ENCODE measurements around the gene FAM114A1.

DNA sequence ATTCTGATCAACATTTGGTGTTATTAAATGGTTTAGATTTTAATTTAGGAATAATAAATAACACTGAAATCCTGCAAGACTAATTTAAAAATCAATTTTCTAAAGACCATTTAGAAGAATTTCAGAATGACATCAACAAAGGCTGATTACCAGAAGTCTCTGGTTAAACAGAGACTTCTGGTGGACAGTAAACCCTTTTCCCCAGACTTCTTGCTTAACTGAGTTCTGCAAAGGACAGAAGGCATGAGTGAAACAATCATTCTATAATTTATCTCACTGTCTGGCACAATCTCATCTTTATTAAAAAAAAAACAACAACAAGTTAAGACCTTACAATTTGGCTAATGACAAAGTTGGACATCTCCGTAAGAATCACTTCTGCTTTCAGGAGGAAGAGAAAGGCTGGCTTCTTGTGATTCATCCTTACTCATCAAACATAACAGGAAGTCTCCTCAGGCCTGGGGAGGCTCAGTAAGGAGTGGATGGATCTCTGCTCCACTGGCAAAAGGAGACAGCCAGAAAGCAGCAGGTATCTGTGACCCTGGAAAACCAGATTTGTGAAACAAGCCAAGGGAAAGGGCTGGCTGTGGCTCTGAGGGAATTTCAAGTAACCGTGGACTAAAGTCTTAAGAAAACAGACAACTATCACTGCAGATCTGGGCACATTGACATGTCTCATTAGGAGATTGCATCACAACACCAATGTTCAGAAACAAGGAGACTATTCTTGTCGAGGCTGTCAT is 10.1 kb upstream of the FAM114A1 start:
- TF ChIP-seq, protein P1, sequence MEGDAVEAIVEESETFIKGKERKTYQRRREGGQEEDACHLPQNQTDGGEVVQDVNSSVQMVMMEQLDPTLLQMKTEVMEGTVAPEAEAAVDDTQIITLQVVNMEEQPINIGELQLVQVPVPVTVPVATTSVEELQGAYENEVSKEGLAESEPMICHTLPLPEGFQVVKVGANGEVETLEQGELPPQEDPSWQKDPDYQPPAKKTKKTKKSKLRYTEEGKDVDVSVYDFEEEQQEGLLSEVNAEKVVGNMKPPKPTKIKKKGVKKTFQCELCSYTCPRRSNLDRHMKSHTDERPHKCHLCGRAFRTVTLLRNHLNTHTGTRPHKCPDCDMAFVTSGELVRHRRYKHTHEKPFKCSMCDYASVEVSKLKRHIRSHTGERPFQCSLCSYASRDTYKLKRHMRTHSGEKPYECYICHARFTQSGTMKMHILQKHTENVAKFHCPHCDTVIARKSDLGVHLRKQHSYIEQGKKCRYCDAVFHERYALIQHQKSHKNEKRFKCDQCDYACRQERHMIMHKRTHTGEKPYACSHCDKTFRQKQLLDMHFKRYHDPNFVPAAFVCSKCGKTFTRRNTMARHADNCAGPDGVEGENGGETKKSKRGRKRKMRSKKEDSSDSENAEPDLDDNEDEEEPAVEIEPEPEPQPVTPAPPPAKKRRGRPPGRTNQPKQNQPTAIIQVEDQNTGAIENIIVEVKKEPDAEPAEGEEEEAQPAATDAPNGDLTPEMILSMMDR (IDR thresholded peaks at IDR 0.05; ENCODE audit: low read depth, low read length) = no peak
- no peak for TF ChIP-seq EZH2phosphoT487 (IDR thresholded peaks at IDR 0.05; ENCODE audit: low read depth)

Data from OCI-LY3 (cell line).